K562 (cell line): Measurements from ENCODE around the gene SLC5A6. TPM values are rescaled to one million over a fixed set of nuclear protein-coding genes. Genes with fewer than 3 reads are reported as not detected.

Source experiments
- BHLHE40 ChIP-seq: IDR thresholded peaks from 2 replicates; pipeline ENCODE4 v1.6.1; 2011; ENCODE audit warnings: low read length, improper control_type of control experiment
- CEBPG ChIP-seq, 3 experiments: fragments of 200-800 bp in 1 of 3; sonication (Bioruptor generic) in 1 of 3; sonication (generic) in 1 of 3; formaldehyde crosslinking in 1 of 3; IDR thresholded peaks in 2 of 3; conservative IDR thresholded peaks in 1 of 3; 2 replicates each; pipeline versions ENCODE4 v1.6.1 to v1.8.0; 2016 to 2022; ENCODE audit warnings: missing compliant biosample characterization in 2 of 3, missing genetic modification characterization in 2 of 3, mild to moderate bottlenecking in 1 of 3, missing genetic modification reagents in 1 of 3
- HCFC1 ChIP-seq: IDR thresholded peaks from 2 replicates; pipeline ENCODE4 v1.6.1; 2012; ENCODE audit warnings: low read depth, low read length, improper control_type of control experiment
- KLF16 ChIP-seq: IDR thresholded peaks from 2 replicates; pipeline ENCODE4 v1.6.1; 2016; ENCODE audit warnings: antibody characterized with exemption
- PHB ChIP-seq: fragments of 250-450 bp; sonication (Bioruptor Pico); IDR thresholded peaks from 2 replicates; pipeline ENCODE4 v1.5.0; 2021
- POLR2G ChIP-seq: fragments of 200-400 bp; formaldehyde crosslinking; IDR thresholded peaks from 2 replicates; pipeline ENCODE4 v1.6.1; 2017; ENCODE audit warnings: low read depth, mild to moderate bottlenecking, antibody characterized with exemption, low read length, moderate library complexity
- POLR3G ChIP-seq: IDR thresholded peaks from 2 replicates; pipeline ENCODE4 v1.6.1; 2011; ENCODE audit not compliant: insufficient read length, insufficient replicate concordance; ENCODE audit errors: extremely low read depth
- SIX5 ChIP-seq, 2 experiments: IDR thresholded peaks; 2 replicates each; pipeline ENCODE4 v1.6.1; 2011; ENCODE audit warnings: low read length in 2 of 2, borderline replicate concordance in 1 of 2, low read depth in 1 of 2, mild to moderate bottlenecking in 1 of 2, moderate library complexity in 1 of 2; ENCODE audit not compliant: insufficient read depth in 1 of 2
- ZNF121 ChIP-seq: sonication (generic); formaldehyde crosslinking; conservative IDR thresholded peaks from 2 replicates; pipeline ENCODE4 v1.8.0; 2022; ENCODE audit warnings: missing genetic modification reagents
- polyA plus RNA-seq, 8 experiments: library from polyadenylated mRNA; depleted of rRNA in 4 of 8; stranded (reverse) in 5 of 8; unstranded in 3 of 8; fragments of >200 nt; fragmentation: Nextera tagmentation in 2 of 8; fragmentation: Illumina TruSeq in 1 of 8; extraction: Ambion mirVana in 2 of 8; extraction: Trizol in 1 of 8; gene quantifications; 2 replicates each; pipeline versions ENCODE4 v1.2.1 to v1.2.3, GENCODE V29; 2011 to 2014; ENCODE audit warnings: inconsistent platforms in 1 of 8, missing spikeins in 1 of 8
- total RNA-seq, 7 experiments: library from RNA; depleted of rRNA in 6 of 7; stranded (reverse); fragments of >200 nt in 6 of 7; fragmentation: Illumina TruSeq in 2 of 7; extraction: Trizol in 2 of 7; gene quantifications; 2 replicates each; pipeline versions ENCODE4 v1.2.1 to v1.2.3, GENCODE V29; 2011 to 2021; ENCODE audit warnings: low replicate concordance in 1 of 7
- TF ChIP-seq, protein P1 (sequence below): sonication (generic); formaldehyde crosslinking; IDR thresholded peaks from 2 replicates; pipeline ENCODE4 v1.8.1; 2023; ENCODE audit warnings: missing genetic modification reagents, mild to moderate bottlenecking, borderline replicate concordance
- TF ChIP-seq, protein P2 (sequence below): fragments of 250-450 bp; sonication (Bioruptor Pico); IDR thresholded peaks from 2 replicates; pipeline ENCODE4 v1.5.0; 2021

SLC5A6 gene
- total and polyA plus RNA-seq, 9 of the 15 experiments (the other 6 are each of a cell fraction or from before 2014, with no cell fraction given), result 32.6 to 137 (median 107) TPM

DNA sequence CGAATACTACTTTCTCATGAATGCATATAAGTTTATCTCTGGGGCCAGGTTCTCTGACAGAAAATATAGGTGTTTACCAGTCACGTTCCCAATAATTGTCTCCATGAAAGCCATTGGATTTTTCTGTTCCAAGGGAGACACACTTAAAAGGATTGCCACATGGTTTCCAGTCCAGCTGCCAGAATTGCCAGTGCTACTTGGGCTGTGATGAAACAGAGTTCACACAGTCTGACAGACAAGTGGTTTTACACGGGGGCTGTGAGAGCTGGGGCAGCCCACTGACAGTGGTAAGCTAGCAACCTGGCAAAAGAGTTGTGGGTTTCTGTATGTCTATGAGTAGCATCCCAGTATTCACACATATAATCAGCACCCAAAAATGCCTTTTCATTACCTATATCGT, 28.0 kb downstream of the SLC5A6 start (continued):
- TF ChIP-seq, protein P1, sequence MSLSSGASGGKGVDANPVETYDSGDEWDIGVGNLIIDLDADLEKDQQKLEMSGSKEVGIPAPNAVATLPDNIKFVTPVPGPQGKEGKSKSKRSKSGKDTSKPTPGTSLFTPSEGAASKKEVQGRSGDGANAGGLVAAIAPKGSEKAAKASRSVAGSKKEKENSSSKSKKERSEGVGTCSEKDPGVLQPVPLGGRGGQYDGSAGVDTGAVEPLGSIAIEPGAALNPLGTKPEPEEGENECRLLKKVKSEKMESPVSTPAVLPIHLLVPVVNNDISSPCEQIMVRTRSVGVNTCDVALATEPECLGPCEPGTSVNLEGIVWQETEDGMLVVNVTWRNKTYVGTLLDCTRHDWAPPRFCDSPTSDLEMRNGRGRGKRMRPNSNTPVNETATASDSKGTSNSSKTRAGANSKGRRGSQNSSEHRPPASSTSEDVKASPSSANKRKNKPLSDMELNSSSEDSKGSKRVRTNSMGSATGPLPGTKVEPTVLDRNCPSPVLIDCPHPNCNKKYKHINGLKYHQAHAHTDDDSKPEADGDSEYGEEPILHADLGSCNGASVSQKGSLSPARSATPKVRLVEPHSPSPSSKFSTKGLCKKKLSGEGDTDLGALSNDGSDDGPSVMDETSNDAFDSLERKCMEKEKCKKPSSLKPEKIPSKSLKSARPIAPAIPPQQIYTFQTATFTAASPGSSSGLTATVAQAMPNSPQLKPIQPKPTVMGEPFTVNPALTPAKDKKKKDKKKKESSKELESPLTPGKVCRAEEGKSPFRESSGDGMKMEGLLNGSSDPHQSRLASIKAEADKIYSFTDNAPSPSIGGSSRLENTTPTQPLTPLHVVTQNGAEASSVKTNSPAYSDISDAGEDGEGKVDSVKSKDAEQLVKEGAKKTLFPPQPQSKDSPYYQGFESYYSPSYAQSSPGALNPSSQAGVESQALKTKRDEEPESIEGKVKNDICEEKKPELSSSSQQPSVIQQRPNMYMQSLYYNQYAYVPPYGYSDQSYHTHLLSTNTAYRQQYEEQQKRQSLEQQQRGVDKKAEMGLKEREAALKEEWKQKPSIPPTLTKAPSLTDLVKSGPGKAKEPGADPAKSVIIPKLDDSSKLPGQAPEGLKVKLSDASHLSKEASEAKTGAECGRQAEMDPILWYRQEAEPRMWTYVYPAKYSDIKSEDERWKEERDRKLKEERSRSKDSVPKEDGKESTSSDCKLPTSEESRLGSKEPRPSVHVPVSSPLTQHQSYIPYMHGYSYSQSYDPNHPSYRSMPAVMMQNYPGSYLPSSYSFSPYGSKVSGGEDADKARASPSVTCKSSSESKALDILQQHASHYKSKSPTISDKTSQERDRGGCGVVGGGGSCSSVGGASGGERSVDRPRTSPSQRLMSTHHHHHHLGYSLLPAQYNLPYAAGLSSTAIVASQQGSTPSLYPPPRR (CRISPR knock-in tag), result no peak
- no peak for TF ChIP-seq ZNF121 (CRISPR knock-in tag)
- TF ChIP-seq KLF16, result no peak
- no peak for TF ChIP-seq PHB (CRISPR knock-in tag)
- no peak for TF ChIP-seq HCFC1
- TF ChIP-seq POLR2G, result no peak
- TF ChIP-seq, protein P2, sequence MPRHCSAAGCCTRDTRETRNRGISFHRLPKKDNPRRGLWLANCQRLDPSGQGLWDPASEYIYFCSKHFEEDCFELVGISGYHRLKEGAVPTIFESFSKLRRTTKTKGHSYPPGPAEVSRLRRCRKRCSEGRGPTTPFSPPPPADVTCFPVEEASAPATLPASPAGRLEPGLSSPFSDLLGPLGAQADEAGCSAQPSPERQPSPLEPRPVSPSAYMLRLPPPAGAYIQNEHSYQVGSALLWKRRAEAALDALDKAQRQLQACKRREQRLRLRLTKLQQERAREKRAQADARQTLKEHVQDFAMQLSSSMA, result no peak
- no peak for TF ChIP-seq POLR3G
- TF ChIP-seq CEBPG (CRISPR knock-in tag; IDR thresholded peaks at IDR 0.05), result no peak
- TF ChIP-seq CEBPG (tag; conservative IDR thresholded peaks at IDR 0.05 in 1 of 2, IDR thresholded peaks at IDR 0.05 in 1 of 2), result no peak
- no peak for TF ChIP-seq BHLHE40
- no peak for TF ChIP-seq SIX5 (IDR thresholded peaks at IDR 0.05; ENCODE audit: borderline replicate concordance in 1 of 2, insufficient read depth in 1 of 2, low read depth in 1 of 2, low read length in 2 of 2)
